Activated CD8-positive, alpha-beta memory T cell treated with anti-CD3 and anti-CD28 coated beads, Interleukin-2, amount 50 U/mL, for 4 hours (primary cell): ENCODE measurements around the gene PEX3.
"Not testable (repeated sequence)": the region's sequence is repeated elsewhere in the genome, so short reads cannot be mapped to it uniquely, and the experiment has no call there.

Experiments
- DNase-seq: peaks from one replicate; pipeline ENCODE4 v3.0.0-alpha.2; 2020

PEX3 gene

GRCh38 chr6:143507358-143508145 is 56.9 kb downstream of the PEX3 start:
- no peak for DNase-seq

- DNase-seq, result not testable (repeated sequence)
Measured at GRCh38 chr6:143510326-143510725, 59.7 kb downstream of the PEX3 start.

- DNase-seq, result peak; percentile 63
Measured at GRCh38 chr6:143510991-143511891, 60.6 kb downstream of the PEX3 start, which contains the start of gene FUCA2. Gene FUCA2 (minus strand): TSS chr6:143511720. CDS start chr6:143511634, 86 bp downstream.

GRCh38 chr6:143513410-143513809 is 62.8 kb downstream of the PEX3 start:
- DNase-seq, result peak; percentile 32

GRCh38 chr6:143515061-143515760 is 64.6 kb downstream of the PEX3 start:
- no peak for DNase-seq

GRCh38 chr6:143515766-143516355 is 65.3 kb downstream of the PEX3 start:
- no peak for DNase-seq

- no peak for DNase-seq
Measured at GRCh38 chr6:143516690-143517446, 66.3 kb downstream of the PEX3 start.

GRCh38 chr6:143517447-143517773 is 66.8 kb downstream of the PEX3 start:
- no peak for DNase-seq

- no peak for DNase-seq
Measured at GRCh38 chr6:143522039-143522600, 71.5 kb downstream of the PEX3 start.

- DNase-seq, result no peak
Measured at GRCh38 chr6:143525356-143525755, 74.8 kb downstream of the PEX3 start.

GRCh38 chr6:143527677-143528076 is 77.1 kb downstream of the PEX3 start:
- DNase-seq, result no peak

- DNase-seq, result no peak
Measured at GRCh38 chr6:143528164-143528811, 77.7 kb downstream of the PEX3 start.

GRCh38 chr6:143529095-143529494 is 78.5 kb downstream of the PEX3 start:
- no peak for DNase-seq

- DNase-seq, result no peak
Measured at GRCh38 chr6:143531720-143532499, 81.3 kb downstream of the PEX3 start.

- DNase-seq, result no peak
Measured at GRCh38 chr6:143535189-143535614, 84.6 kb downstream of the PEX3 start.

- peak; percentile 44 for DNase-seq
Measured at GRCh38 chr6:143536461-143536865, 85.9 kb downstream of the PEX3 start.

GRCh38 chr6:143536866-143537691 is 86.5 kb downstream of the PEX3 start:
- DNase-seq, result peak; percentile 62

- no peak for DNase-seq
Measured at GRCh38 chr6:143538374-143538773, 87.8 kb downstream of the PEX3 start.

GRCh38 chr6:143539106-143539505 is 88.5 kb downstream of the PEX3 start:
- DNase-seq, result no peak
